ENCODE results near the gene WSCD2. TPM values are rescaled to one million over a fixed set of nuclear protein-coding genes. Genes with fewer than 3 reads are reported as not detected.

Gene WSCD2
- total RNA-seq (2014; rRNA removed; shearing (Covaris generic)), result not detected in 2 replicates

DNA sequence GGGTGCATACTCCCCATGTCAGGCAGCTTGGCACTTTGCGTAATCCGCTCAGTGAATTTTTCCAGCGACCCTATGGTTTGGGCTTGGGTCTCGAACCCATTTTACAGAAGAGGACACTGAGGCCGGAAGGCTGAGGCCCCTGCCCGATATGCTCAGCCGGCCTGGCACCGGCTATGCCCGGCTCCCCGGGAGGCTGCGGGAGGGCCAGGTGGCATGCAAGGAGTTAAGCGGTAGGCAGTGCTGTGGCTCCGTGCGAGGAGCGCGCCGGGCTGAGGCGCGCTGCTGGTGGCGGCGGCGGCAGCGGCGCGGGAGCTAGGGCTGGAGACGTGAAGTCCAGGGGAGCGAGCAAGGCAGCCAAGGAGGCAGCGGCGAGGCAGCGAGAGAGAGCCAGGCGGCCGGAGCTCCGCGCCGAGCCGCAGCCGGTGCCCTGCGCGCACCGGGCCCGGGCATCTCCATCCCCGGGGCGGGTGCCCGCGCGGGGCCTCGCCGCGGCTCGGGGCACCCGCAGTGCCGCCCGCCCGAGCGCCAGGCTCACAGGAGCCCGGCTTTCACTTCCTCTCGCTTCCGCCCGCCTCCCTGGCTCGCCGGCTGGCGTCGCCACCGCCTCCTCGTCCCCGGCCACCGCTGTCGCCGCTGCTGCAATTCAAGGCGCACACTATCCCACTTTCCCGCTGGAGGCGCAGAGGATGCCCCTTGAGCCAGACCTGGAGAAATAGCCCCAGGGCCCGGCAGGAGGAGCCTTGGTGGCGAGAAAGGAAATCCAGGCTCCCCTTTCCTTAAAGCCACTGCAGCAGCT is at the start of gene WSCD2:
Gene WSCD2 (plus strand): TSS at position 272 of the 796 bp plus-strand sequence. CDS start 66,545 bp downstream, outside the sequence.
- peak; percentile 41 for DNase-seq (ENCODE audit: low read depth)

DNA sequence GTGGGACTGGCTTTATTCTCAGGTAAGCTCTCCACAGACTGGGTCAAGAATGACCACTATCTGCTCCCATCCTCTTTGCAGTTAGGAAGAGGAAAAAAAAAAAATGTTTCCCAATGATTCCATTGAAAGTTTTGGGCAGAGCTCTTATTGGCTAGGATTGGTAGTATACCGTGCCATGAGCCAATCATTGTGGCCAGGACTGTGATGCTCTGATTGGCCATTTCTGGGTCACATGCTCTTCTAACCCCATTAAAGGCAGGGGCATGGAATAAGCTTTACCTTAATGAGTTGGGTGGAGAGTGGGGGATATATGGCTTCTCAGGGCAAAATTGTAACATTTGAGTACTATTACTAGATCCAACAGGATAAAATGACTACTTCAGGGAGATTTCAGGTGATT is 49.4 kb upstream of the WSCD2 start:
- no peak for DNase-seq (ENCODE audit: low read depth)

DNA sequence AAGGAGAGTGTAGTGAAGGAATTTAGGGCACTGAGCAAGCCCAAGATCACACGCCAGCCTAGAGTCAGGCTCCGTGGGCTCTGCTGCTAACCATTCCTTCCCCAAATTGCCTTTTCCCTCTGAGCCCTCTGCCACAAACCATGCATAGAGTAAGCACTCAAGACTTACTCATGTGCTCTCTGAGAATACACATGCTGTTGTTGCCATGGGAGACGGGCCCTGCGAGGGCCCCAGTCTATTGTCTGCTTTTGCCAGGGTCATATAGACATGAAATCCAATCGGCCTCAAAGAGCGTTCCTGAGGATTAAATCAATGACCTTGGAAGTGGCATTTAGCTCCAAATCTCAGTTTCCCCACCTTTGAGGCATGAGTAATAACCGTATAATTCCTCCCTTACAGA is 48.7 kb upstream of the WSCD2 start:
- DNase-seq (ENCODE audit: low read depth), result no peak

DNA sequence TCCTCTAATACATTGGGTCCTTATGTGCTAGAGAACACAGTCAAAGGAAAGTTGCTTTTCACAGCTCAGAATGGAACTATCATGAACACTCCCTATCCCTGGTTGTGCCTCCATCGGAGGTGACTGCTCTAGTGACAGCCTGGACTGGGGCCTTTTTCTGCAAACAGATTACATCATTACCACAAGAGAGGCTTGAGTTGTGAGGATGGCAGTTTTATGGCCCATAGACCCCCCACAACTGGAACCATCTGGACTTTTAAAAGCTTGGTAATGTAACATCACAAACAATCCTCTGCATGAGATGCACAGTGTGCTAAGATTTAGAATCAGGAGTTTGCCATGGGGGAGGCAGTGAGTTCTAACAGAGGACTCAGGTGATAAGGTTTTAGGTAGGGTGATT is 46.6 kb upstream of the WSCD2 start:
- DNase-seq (ENCODE audit: low read depth), result no peak

DNA sequence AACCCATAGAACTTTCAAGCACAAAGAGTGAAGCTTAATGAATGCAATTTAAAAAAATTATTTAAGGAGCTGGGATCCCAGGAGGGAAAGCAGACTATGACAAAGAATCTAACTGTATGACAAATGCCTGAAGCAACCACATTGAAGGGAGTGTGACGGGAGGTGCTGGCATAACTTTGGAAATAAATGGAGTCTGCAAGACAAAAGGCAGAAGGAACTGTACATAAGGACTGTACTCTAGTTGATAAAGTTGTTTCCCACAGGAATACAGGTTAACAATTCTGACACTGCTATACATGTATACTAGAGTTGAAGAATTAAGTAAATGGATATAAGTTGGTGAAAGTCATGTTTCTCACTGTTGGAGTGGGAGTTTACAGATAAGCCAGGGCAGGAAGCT is 41.2 kb upstream of the WSCD2 start:
- no peak for DNase-seq (ENCODE audit: low read depth)

DNA sequence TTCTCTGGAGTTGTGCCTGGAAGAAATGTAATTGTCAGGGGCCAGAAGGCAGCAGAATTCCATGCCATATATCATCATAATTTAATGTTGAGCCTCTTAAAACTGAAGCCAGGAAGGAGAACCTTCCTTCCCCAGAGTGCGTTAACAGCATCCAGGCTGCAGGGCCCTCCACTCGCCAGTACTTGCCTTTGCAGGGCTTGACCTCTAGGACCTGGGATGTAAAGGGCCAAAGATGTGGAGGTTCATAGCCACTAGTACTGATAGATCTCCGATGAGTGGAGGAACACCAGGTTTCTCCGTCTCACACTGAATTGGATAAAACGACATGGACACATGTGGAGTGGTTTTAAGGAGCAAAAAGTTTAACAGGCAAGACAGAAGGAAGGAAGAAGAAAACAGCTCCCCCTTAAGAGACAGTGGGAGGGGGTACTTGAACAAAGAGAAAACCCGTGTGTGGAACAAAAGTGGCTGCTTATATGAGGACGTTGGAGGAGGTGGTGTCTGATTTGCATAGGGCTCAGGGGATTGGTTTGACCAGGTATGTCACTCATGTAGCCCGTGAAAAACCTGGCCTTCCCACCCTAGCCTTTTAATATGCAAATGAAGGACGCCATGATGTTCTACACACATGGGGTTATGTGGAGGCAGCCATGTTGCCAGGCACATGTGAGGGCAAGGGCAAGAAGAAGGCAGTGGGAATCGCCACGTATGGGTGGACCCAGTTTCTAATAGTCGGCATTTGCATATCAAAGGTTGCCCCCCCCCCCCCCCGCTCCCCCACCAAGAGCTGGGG is 38.8 kb upstream of the WSCD2 start:
- DNase-seq (ENCODE audit: low read depth), result no peak

DNA sequence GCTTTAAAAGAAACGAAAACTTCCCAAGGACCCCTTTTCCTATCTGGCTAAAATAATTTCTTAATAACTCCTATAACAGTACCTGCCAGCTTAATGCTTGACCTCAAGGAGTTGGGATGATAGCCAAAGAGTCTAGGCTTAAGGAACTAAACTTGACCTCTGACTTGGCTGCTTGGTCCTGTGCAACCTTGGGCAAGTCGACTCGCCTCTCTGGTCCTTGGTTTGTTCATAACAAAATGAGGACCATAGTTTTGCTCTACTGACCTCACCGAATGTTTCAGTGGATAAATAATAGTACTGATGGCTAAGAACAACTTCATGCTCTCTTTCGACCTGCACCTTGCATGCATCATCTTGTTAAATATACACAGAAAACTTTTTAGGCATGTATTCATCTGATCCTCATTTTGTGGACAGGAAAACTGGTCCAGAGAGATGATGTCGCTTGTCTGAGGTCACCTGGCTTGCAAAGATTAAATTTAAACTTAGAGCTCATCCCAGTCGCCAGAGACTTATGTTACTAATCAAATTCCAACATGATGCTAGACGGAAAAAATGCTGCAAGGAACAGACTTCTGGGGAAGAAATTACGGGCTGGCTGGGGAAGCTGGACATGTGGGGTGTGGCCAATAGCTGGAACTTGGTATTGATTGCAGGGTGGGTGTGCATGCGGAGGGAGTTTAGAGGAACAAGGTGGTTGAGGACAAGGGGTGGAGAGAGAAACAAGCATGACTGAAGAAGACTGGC is 38.0 kb upstream of the WSCD2 start:
- DNase-seq (ENCODE audit: low read depth), result no peak

DNA sequence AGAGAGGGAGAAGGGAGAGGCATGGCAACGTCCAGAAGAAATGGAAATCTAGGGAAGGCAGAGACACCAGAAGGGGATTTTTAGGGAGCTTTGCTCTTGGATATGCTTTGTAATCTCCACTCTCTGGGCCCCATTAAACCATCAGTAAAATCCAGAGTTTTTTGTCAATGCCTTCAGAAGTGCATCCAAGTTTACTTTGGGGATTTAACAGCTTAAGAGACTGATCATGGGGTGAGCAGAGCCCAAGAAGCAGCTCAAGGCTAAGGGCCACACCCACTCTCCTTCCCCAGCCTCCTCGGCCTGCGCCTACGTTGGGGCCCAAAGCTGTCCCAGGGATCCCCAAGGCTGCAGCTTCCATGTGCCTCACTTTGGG is 37.4 kb upstream of the WSCD2 start:
- no peak for DNase-seq (ENCODE audit: low read depth)

DNA sequence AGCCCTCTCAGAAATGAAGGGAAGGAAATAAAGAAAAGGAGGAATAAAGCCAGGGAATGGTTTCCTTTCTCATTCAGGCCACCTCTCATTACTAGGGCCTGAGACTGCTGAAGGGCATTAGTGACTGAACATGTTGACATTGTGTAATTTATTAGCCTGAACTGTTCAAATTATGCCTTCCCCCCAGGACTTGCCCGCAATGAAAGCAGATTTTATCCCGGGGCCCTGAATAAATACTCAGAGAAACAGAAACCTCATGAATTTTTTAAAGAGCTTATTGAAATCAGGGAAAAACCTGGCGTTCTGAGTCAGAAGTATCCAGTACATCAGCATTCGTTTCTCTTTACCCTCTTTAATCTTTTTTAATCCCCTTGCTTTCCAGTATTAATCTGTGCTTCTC is 35.9 kb upstream of the WSCD2 start:
- DNase-seq (ENCODE audit: low read depth), result no peak

DNA sequence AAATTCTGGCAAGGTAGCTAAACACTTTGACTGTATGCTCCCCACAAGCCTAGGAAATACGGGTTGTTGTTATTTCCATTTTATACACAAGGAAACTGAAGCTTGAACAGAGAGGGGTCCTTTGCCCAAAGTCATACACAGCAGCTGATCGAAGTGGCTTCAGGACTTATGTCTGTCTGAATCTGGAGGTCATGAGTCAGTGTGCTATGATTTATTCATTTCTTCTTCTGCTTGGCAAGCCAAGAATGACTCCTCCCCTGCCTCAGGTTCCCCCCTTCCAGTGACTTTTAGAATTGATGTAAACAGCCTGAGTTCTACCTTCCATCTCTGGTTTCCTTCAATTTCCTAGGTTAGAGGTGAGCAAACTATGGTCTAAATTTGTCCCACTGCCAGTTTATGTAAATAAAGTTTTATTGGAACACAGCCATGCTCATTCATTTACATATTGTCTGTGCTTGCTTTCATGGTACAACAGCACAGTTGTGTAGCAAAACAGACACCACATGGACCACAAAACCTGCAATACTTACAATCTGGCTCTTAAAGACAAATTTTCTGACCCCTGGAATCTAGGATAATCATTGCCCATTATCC is 34.9 kb upstream of the WSCD2 start:
- no peak for DNase-seq (ENCODE audit: low read depth)

DNA sequence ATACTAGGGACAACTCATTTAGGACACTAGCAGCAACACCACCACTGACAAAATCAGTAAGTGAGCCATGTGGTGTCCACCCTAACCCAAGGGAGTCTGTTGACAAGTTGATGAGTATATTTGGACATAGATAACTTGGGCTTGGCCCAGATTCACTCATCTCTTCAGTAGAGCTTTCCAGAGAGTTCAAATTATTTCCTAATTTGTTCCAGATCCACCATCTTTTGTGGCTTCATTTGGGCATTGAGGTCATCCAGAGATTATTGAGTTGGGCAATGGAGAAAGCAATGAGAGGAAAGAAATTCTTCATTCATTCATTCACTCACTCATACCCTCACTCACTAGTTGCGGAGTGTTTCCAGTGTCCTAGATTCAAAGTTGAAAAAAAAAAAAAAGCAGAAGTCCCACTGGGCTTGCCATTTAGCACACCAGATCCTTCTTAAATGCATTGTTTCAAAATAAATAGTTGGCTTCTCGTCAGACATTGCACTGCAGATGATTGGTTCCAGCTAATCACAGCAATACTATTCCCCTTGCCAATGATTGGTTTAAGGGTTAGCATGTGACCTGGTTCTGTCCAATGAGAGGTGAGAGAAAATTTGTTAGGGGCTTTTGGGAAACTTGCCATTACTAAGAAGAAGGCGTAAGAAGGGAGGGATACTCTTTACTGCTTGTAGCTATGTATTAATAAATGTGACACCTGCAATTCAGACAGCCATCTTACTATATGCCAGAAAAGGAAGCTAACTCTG is 31.8 kb upstream of the WSCD2 start:
- DNase-seq (ENCODE audit: low read depth), result no peak

DNA sequence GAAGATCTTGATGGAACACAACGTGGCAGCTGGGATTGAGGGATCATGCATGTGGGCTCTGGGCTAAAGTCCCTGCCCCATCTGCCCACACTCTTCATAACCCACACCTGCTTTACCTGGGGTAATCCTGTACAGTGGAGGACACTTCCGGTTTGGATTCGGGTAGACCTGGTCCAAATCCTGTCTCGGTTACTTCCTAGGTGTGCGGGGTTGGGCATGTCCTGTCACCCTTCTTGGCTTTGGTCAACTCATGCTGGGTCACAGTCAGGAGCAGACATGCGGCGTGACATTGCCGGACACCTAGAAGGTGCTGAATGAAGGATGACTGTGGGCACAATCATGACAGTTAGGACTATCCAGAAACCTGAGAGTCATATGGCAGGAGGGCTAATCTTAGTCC is 30.7 kb upstream of the WSCD2 start:
- no peak for DNase-seq (ENCODE audit: low read depth)

DNA sequence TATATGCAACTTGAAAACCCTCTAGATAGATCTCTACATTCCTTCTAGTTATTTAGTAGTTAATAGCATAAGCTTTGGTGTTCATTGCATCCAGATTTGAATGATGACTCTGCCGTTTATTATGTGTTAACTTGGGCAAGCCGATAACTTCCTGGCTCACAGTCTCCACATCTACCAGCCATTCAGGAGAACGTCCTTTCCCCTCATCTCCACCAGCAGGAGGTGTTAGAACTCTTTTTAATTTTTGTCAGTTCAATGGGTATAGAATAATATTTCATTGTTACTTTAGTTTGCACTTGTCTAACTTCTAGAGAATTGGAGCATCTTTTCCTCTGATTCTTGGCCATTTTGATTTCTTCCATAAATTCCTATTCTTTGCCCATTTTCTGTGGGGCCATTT is 30.0 kb upstream of the WSCD2 start:
- no peak for DNase-seq (ENCODE audit: low read depth)

DNA sequence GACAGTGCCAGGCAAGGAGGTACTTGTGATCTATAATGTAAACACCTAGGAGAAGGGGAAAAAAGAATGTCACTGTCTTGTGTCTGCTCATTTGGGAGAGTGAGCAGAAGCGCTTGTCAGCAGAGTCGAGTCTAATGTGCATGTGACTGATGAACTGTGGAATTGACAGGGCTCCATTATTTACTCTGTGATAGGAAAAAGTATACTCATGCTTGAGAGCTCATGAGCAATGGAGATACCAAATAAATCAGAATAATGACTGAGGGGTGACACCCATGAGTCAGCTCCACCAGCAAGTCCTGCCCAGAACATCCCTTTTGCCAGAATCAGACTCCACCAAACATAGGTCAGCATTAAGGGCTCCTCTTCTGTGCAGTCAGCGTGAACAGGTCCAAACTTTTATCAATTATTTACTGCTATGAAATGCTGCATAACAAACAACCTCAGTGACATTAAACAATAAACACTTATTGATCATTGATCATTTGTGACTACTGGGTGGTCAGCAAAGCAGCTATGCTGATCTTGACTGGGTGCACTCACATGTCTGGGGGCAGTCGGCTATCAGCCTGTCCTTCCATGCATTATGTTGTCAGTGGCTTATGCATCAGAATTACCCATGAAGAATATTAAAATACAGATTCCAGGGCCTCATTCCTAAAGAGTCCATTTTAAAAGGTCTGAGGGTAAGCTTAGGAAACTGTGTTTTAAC is 29.2 kb upstream of the WSCD2 start:
- DNase-seq (ENCODE audit: low read depth), result no peak

DNA sequence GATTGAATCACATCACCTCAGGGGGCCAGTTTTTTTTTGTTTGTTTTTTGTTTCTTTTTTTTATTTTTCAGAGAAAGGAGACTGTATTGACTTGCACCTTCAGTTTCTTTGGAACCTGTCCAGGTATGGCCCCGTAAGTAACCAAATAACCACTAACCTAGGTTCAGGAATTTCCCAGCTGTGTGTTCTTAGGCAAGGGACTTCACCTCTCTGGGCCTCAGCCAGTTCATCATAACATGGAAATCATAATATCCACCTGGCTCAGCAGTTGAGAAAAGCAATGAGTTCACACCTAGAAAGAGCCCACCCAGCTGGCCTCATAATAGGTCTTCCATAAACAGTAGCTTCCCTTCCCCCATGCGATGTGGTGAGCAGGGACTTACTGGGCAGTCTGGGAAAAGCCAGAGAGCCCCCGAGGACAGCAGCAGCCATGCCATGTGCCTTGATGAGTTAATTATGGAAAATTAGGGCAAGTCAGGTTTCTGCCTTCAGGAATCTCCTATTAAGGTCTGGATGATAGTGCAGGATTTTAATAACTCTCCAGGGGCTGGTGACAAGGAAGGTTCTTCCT is 27.4 kb upstream of the WSCD2 start:
- no peak for DNase-seq (ENCODE audit: low read depth)

DNA sequence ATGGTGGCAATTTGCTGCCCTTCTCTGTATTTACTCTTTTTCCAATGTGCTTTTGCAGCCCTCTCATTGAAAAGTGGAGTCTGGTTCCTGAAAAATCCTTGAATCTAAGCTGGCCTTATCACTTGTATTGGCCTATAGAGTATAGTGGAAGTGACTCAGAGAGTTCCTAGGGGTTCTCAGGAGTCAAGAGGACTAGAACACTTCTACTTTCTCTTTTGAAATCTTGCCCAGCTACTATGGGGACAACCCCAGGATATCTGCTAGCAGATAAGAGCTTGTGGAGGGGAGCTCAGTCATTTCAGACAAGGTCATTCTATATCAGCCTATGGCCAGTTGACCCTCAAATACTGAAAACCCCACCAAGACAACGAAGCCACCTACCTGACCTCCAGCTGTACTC is 26.7 kb upstream of the WSCD2 start:
- no peak for DNase-seq (ENCODE audit: low read depth)

DNA sequence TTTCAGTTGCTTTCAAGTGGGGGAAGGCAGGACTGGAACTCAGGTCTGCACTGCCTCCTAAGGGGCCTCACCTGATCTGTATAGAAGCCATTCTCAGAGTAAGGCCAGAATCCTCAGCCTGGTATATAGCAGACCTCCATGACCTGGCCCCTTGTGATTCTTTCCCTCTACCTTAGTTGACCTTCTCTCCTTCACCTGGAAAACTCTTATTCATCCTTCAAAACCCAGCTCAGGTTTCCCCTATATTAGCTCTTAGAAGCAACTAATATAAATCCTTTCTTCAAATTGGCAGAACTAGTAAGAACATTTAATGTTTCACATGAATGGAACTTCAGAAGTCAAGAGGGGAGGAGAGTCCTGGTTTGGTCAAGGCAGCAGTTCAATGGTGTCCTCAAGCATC is 26.0 kb upstream of the WSCD2 start:
- no peak for DNase-seq (ENCODE audit: low read depth)

DNA sequence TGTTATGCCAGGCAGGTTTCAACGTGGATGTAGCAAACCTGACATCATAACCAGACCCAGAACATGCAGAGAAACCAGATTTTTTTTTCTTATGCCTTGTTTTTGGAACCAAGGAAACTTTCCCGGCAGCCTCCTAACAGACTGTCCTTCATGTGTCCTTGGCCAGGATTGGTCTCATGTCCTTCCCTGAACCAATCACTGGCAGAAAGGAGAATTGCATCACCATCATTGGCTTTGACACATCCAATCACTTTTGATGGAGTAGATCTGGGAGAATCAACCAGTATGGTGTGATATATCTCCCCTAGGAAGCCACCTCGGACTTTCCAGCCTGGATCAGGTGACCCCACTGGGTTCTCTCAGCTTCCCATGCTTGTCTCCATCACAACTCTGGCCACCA is 25.6 kb upstream of the WSCD2 start:
- DNase-seq (ENCODE audit: low read depth), result no peak

DNA sequence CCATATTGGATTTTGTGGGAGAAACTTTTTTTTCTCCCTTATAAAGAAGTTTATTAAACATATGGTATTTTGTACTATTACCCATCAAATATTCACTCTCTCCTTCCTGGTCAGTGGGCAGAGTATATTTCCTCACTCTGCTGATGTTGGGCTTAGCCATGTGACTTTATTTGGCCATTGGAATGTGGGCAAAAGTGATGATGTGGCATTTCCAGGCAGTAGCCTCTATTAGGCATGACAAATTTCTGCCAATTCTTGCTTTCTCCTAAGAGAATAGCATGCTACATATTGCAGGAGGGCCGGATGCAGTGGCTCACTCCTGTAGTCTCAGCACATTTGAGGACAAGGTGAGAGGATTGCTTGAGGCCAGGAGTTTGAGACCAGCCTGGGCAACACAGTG is 24.4 kb upstream of the WSCD2 start:
- DNase-seq (ENCODE audit: low read depth), result no peak

DNA sequence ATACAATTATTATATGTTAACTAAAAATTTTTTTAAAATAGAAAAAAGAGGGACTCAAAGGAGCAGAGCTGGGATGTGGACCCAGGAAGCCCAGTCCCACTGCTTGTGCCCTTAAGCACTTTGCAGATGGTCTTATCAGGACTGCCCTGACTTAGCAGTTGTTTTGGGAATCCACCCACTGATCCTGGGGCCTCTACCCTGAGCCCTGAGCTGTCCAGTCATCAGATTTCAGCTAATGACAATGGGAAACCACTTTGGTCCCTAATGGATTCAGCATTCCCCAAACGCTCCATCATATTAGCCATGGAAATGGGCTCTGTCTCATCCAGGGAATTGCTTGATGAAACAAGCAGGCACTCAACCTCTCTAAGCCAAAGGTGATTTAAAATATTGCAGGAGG is 22.5 kb upstream of the WSCD2 start:
- no peak for DNase-seq (ENCODE audit: low read depth)
